ENCODE results near the gene KIRREL3.

DNA sequence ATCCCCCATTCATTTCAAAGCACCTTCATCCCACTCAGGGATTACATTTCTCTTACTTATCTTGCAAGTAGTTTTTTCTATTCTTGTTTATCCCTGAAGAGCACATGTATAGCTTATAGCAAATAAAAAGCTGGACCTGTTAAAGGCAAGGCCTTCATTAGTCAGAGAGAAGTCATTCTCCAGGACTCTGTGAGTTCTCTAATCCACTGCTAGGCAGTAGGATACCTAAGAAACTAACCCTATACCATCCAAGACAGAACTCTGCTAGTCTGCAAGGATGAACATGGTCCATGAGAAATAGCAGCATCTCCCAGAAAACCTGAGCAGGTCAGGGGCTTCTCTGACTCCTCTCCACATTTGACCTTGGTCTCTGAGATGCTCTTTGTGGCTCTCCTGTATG lies 104.5 kb downstream of the KIRREL3 start:
- TF ChIP-seq, protein P1, sequence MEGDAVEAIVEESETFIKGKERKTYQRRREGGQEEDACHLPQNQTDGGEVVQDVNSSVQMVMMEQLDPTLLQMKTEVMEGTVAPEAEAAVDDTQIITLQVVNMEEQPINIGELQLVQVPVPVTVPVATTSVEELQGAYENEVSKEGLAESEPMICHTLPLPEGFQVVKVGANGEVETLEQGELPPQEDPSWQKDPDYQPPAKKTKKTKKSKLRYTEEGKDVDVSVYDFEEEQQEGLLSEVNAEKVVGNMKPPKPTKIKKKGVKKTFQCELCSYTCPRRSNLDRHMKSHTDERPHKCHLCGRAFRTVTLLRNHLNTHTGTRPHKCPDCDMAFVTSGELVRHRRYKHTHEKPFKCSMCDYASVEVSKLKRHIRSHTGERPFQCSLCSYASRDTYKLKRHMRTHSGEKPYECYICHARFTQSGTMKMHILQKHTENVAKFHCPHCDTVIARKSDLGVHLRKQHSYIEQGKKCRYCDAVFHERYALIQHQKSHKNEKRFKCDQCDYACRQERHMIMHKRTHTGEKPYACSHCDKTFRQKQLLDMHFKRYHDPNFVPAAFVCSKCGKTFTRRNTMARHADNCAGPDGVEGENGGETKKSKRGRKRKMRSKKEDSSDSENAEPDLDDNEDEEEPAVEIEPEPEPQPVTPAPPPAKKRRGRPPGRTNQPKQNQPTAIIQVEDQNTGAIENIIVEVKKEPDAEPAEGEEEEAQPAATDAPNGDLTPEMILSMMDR (IDR thresholded peaks at IDR 0.05; ENCODE audit: insufficient read depth, low read length, poor library complexity, severe bottlenecking) = no peak
- TF ChIP-seq EZH2phosphoT487 (conservative IDR thresholded peaks at IDR 0.05; ENCODE audit: low read length) = no peak

Measured in SU-DHL-6 (cell line).